Cerebellar cortex (tissue), 1 donor: ENCODE data around the gene OST4.

ENCODE experiments used
- DNase-seq: peaks from one replicate; pipeline ENCODE4 v3.0.0-alpha.2; 2015; ENCODE audit warnings: low spot score

Gene OST4

DNA sequence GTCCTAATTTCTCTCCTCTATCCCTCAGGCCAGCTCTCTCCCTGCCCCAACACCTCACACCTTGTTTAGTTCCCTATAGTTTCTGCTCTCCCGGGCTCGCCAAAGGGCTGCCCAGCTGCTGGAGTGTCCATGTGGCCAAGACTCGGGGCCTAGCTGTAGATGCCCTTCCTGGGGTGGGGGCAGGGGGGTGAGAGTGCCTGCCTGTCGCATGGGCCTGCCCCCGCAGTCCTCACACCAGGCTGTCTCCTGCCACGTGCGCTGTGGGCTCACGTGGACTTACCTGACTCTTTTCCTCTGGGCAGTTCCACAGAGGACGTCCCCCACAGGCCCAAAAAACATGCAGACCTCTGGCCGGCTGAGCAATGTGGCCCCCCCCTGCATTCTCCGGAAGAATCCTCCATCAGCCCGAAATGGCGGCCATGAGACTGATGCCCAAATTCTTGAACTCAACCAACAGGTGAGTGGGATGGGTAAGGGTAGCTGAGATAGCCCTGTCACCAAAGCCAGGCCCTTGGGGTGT is 46.1 kb downstream of the OST4 start:
- no peak for DNase-seq

DNA sequence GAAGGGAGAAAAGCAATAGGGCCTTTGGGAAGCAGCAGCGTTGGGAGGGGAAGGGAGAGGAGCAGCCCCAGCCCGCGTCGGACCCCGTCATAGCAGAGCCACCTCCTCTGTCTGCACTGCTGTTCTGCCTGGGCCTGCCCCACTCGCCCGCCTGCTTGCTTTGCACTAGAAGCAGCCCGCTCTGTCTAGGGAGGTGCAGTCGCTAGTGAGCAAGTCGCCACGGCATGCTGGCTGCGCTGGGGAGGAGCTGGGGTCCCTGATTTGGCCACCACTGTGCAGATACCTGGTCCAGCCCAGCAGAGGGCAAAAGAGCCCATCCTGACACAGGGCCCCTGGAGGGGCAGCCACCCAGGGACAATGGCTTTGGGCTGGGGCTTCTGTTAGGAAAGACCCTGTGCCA is 46.6 kb downstream of the OST4 start:
- DNase-seq = no peak

DNA sequence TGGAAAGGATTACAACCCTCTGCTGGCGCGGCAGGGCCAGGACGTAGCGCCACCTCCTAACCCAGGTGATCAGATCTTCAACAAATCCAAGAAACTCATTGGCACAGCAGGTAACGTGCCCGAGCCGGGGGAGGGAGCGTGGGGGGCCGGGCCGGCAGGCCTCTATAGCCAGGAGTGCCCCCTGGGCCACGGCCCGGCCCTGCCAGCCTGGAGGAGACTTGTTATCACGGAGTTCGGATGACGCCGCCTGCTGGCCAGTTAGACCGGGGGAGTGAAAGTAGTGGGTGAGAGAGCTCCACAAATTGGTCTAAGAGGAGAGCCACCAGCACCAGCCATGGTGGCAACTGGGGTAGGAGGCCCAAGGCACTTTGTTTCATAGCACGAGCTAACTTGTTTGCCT is 47.3 kb downstream of the OST4 start:
- DNase-seq = no peak

DNA sequence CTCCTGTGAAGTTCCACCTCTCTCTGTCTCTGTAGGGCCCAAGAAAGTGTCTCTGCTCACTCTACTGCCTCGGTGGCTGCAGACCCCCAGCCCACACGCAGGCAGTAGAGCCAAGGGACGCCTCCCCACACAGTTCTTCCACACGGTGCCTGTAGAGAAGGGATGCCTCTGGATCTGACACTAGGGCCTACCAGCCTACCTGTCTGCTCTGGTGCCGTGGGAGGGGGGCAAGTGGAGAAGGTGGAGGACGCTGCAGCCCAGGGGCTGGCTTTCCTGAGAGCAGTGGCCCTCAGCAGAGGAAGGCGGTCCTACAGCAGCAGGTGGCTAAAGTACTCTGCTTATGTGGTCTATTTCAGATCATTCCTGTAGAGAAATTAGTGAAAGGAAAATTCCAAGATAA is 47.7 kb downstream of the OST4 start:
- DNase-seq = no peak

DNA sequence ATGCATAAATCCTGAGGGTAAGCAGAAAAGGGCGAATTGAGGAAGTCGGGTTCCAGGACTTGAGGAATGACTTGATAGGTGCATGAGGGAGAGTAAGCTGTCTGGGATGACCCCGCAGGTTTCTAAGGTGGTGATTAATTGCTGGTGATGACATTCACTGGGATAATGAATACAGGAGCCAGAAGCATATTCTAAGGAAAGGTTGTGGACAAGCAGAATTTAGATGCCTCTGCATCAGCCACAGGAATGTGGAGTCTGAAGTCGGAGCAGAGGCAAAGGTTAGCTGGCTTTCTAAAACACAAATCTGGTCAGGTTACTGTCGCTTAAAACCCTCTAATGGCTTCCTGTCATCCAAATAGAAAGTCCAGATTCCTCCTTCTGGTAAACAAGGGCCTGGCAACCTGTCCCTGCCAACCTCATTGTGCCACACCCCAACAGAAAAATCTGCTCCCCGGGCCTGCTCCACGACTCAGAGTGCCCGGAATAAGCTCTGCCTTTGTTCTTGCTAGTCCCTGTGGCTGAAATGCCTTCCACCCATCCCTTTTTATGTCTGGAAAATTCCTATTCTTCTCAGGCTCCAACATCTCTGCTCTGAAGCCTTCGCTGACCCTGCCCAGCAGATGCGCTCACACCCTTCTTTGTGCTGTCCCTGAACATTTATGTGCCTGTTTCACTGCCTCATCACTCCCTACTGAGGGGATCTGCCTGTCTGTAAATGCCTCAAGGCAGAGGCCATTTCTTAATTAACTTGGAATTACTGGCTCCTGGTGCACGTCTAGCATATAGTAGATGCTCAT is 50.0 kb downstream of the OST4 start:
- DNase-seq = no peak
